ENCODE results near the gene PRKG1. TPM values are rescaled to one million over a fixed set of nuclear protein-coding genes. Genes with fewer than 3 reads are reported as not detected.

PRKG1 gene
- total RNA-seq, 1 donor from 2014 or later: 22.8 TPM

DNA sequence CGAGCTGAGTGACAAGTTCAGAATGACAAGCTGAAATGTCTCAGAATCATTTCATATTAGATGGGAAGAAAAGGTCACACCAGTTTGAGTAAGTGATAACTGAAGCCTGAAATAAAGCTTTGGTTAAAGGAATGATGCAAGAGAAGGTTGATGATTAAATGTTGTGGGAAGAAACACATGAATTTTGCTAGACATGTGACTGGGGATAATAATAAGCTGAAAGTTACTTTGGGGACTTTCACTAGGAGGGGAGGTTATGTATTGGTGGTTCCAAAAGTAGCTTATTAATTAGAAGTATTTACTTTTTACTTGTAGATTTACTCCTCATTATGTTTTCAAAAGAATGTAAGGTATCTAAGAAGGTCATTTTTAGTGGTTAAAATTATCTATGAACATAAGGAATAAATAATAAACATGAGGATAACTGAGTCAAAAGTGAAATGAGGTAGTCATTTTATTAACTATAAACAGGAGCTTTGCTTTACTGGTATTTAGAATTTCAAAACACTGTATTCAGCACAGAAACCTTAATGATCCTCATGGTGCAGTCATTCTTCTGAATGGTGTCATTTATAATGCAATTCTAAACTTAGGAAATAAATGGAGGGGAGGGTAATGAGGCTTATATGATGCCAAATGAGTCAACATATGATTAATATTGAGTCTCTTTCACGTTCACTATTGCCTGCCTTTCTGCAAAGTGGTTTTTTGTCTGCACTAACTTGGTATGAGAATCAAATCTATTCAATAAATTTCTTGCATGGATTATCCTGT, 63.7 kb downstream of the PRKG1 start:
- no peak overlapping the region for H3K27ac Mint-ChIP-seq (ENCODE audit: unreplicated experiment)
- TF ChIP-seq, protein P1, sequence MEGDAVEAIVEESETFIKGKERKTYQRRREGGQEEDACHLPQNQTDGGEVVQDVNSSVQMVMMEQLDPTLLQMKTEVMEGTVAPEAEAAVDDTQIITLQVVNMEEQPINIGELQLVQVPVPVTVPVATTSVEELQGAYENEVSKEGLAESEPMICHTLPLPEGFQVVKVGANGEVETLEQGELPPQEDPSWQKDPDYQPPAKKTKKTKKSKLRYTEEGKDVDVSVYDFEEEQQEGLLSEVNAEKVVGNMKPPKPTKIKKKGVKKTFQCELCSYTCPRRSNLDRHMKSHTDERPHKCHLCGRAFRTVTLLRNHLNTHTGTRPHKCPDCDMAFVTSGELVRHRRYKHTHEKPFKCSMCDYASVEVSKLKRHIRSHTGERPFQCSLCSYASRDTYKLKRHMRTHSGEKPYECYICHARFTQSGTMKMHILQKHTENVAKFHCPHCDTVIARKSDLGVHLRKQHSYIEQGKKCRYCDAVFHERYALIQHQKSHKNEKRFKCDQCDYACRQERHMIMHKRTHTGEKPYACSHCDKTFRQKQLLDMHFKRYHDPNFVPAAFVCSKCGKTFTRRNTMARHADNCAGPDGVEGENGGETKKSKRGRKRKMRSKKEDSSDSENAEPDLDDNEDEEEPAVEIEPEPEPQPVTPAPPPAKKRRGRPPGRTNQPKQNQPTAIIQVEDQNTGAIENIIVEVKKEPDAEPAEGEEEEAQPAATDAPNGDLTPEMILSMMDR (IDR thresholded peaks at IDR 0.05): no peak
- no peaks in the 10 kb centered on the region for H3K27me3 Mint-ChIP-seq (ENCODE audit: low read depth)
- no peak for DNase-seq (ENCODE audit: low spot score)
- H3K4me1 Mint-ChIP-seq (ENCODE audit: low read depth): peaks cover 5% of the 10 kb centered on the region
- H3K36me3 Mint-ChIP-seq (ENCODE audit: low read depth): no peaks in the 10 kb centered on the region
- peaks cover 1% of the 10 kb centered on the region for H3K9me3 Mint-ChIP-seq (ENCODE audit: low read depth)
- no peak overlapping the region for H3K4me3 Mint-ChIP-seq (ENCODE audit: unreplicated experiment)

DNA sequence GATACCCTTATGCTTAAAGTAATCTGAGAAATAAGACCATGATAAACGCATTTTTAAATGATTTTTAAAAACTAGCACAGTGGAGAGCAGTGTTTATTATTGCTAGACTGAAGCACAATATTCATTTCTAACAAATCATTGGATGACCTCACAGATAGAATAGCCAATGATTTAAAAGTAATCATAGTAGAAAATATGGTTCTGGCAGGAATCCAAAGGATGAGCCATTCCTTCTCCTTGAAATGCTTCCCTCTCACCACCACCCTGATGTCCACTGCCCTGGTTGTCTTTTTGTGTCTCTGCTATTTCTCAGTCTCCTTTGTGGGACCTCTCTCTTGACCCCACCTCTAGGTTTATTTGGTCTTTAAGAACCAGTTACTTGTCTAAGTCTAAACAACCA, 64.9 kb downstream of the PRKG1 start:
- no peaks in the 10 kb centered on the region for H3K36me3 Mint-ChIP-seq (ENCODE audit: low read depth)
- H3K4me1 Mint-ChIP-seq (ENCODE audit: low read depth): peaks cover 5% of the 10 kb centered on the region
- H3K27ac Mint-ChIP-seq (ENCODE audit: unreplicated experiment): no peak overlapping the region
- H3K4me3 Mint-ChIP-seq (ENCODE audit: unreplicated experiment): no peak overlapping the region
- peaks cover 3% of the 10 kb centered on the region for H3K9me3 Mint-ChIP-seq (ENCODE audit: low read depth)
- DNase-seq (ENCODE audit: low spot score): no peak
- TF ChIP-seq, protein P1 (IDR thresholded peaks at IDR 0.05): no peak
- H3K27me3 Mint-ChIP-seq (ENCODE audit: low read depth): no peaks in the 10 kb centered on the region

DNA sequence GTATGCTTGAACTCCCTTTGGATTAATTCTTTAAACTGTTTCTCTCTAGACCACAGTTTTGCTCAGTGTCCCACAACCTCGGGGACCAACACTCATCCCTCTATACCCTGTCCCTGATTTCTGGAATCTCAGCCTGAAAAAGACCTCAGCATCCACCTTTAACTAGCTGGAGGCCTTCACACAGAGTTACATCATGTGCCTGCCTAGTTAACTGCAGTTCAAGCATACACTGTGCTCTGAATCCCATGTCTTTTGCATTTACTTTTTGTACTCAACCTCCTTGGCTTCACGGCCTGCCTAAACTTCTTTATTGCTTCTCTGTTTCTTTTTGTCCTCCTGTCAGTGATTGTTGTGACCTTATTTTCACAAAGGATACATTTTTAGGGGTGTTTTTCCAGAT, 66.7 kb downstream of the PRKG1 start:
- Mint-ChIP-seq H3K9me3 (ENCODE audit: low read depth) (peaks cover 3% of the 10 kb centered on the region), H3K4me3 (ENCODE audit: unreplicated experiment) (no peak overlapping the region), H3K27me3 (ENCODE audit: low read depth) (no peaks in the 10 kb centered on the region), H3K27ac (ENCODE audit: unreplicated experiment) (no peak overlapping the region), H3K4me1 (ENCODE audit: low read depth) (peaks cover 9% of the 10 kb centered on the region), H3K36me3 (ENCODE audit: low read depth) (no peaks in the 10 kb centered on the region)
- TF ChIP-seq, protein P1 (IDR thresholded peaks at IDR 0.05): no peak
- DNase-seq (ENCODE audit: low spot score): no peak

DNA sequence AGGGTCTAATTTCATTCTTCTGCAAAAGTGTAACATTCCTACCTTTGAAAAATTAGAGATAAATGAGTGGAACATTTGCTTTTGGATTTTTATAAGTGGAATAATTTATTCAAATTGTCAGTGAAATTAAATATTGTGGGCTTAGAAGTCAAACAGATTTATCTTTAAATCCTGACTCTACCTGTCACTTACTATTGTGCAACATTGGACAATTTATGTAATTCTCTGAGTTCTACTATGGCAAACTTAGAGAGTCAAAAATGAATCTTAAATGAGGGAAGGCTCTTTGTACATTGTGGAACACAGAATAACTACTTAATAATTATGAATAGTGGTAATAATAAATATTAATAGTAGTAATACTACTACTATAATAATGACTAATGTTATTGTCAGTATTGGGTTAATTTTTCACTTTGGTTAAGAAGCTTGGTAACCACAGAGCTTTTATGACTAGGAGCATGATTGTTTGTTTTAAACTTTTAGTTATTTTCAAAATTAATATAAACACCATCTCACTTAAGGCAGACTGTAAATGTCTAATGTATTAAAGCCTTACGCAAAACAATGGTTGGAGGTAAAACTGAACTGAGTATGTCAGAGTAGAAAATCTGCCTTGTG, 70.0 kb downstream of the PRKG1 start:
- TF ChIP-seq, protein P1 (IDR thresholded peaks at IDR 0.05): no peak
- DNase-seq (ENCODE audit: low spot score): no peak
- Mint-ChIP-seq H3K27ac (ENCODE audit: unreplicated experiment) (no peak overlapping the region), H3K4me3 (ENCODE audit: unreplicated experiment) (no peak overlapping the region), H3K36me3 (ENCODE audit: low read depth) (no peaks in the 10 kb centered on the region), H3K27me3 (ENCODE audit: low read depth) (no peaks in the 10 kb centered on the region), H3K4me1 (ENCODE audit: low read depth) (peaks cover 4% of the 10 kb centered on the region), H3K9me3 (ENCODE audit: low read depth) (peaks cover 3% of the 10 kb centered on the region)

DNA sequence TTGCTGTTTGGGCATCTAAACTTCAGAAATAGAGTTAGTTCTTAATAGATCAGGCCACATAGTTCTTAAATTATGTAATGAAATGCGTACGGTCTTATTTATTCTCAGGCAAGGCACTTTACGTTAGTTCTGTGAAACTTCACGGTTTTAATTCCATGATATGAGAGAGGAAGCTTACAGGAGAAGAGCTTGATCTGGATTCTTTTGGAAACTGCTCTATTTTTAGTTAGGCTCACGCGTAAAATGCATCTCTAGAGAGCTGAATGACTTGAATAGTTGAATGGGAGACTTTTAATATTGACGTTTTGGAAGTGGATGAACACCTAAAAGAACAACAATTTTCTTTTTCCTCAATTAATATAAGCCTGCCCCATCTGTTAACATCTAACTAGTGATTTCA, 71.1 kb downstream of the PRKG1 start:
- Mint-ChIP-seq H3K27me3 (ENCODE audit: low read depth) (no peaks in the 10 kb centered on the region), H3K4me3 (ENCODE audit: unreplicated experiment) (no peak overlapping the region)
- TF ChIP-seq, protein P1 (IDR thresholded peaks at IDR 0.05): no peak

More for the DNA sequence above, 71.1 kb downstream of the PRKG1 start:
- no peak for DNase-seq (ENCODE audit: low spot score)
- Mint-ChIP-seq H3K4me1 (ENCODE audit: low read depth) (peaks cover 4% of the 10 kb centered on the region), H3K9me3 (ENCODE audit: low read depth) (peaks cover 3% of the 10 kb centered on the region), H3K36me3 (ENCODE audit: low read depth) (no peaks in the 10 kb centered on the region), H3K27ac (ENCODE audit: unreplicated experiment) (no peak overlapping the region)

Measured in chondrocyte (in vitro differentiated cells).